HepG2 (cell line): ENCODE data around the gene TBC1D1. TPM values are rescaled to one million over a fixed set of nuclear protein-coding genes. Genes with fewer than 3 reads are reported as not detected.

Source experiments
- ATAC-seq: fragments of 200-7000 bp; cut with Tn5 transposase; 3 replicates; pipeline ENCODE4 v1.9.1; 2020; ENCODE audit warnings: mild to moderate bottlenecking, moderate library complexity
- BruUV-seq: library from RNA; stranded (reverse); fragments of 400-500 nt; replicated peaks from 2 replicates; lab custom pipeline; 2021; lab: Mats Ljungman, UMichigan
- CTCF ChIA-PET: fragments of 300-600 bp; formaldehyde crosslinking; extraction: SDS; loops from one replicate; lab custom pipeline; 2021; ENCODE audit warnings: low total read pairs, inconsistent platforms, low intra/inter-chr PET ratio; lab: Yijun Ruan, JAX
- POLR2A ChIA-PET: fragments of 350-600 bp; sonication (Branson Sonifier 250); formaldehyde crosslinking; loops from one replicate; lab custom pipeline; 2020; ENCODE audit warnings: antibody characterized with exemption, inconsistent platforms; lab: Yijun Ruan, JAX
- DNase-seq: peaks from one replicate; pipeline ENCODE4 v3.0.0-alpha.2; 2015; ENCODE audit warnings: low spot score
- FAIRE-seq: peaks from 3 replicates; lab custom pipeline; 2011; peaks lifted over from hg19 to GRCh38; lab: Jason Lieb, UNC
- H2AFZ ChIP-seq: one replicate; pipeline ENCODE4 v1.6.1; 2011; ENCODE audit warnings: low read length, inconsistent platforms
- H3K27ac ChIP-seq: fragments of 300-600 bp; 3 replicates; pipeline ENCODE4 v1.8.0; 2011; ENCODE audit warnings: mixed run types, mild to moderate bottlenecking, mixed read lengths, low read length, inconsistent platforms; ENCODE audit not compliant: insufficient read depth; ENCODE audit errors: extremely low read length
- H3K27me3 ChIP-seq, 2 experiments: fragments of 200-600 bp in 1 of 2; 2 replicates in 1 of 2; 3 replicates in 1 of 2; pipeline versions ENCODE4 v1.6.0 to v1.8.0; 2011; ENCODE audit warnings: low read length in 2 of 2, mild to moderate bottlenecking in 2 of 2, moderate library complexity in 2 of 2, inconsistent platforms in 1 of 2; ENCODE audit not compliant: insufficient read depth in 2 of 2, control insufficient read depth in 1 of 2
- H3K36me3 ChIP-seq, 2 experiments: fragments of 200-600 bp in 1 of 2; replicated peaks in 1 of 2; 2 replicates in 1 of 2; 3 replicates in 1 of 2; pipeline versions ENCODE4 v1.5.1 to v1.8.0; 2011; ENCODE audit warnings: low read length in 2 of 2, inconsistent platforms in 1 of 2; ENCODE audit not compliant: insufficient read depth in 2 of 2, control insufficient read depth in 1 of 2
- H3K4me1 ChIP-seq: 2 replicates; pipeline ENCODE4 v1.5.1; 2012; ENCODE audit warnings: low read length, inconsistent platforms; ENCODE audit not compliant: insufficient read depth
- H3K4me2 ChIP-seq: 2 replicates; pipeline ENCODE4 v1.6.0; 2011; ENCODE audit warnings: low read depth, low read length, inconsistent platforms
- H3K4me3 ChIP-seq, 3 experiments: fragments of 200-600 bp in 1 of 3; sonication (generic), shearing (Covaris generic) in 1 of 3; replicated peaks in 1 of 3; 2 replicates each; pipeline ENCODE4 v1.5.1; 2011 to 2016; ENCODE audit warnings: low read length in 3 of 3, inconsistent platforms in 2 of 3, low read depth in 2 of 3, mild to moderate bottlenecking in 2 of 3, control low read depth in 1 of 3, mixed read lengths in 1 of 3; ENCODE audit not compliant: insufficient read depth in 1 of 3
- H3K79me2 ChIP-seq: one replicate; pipeline ENCODE4 v1.6.1; 2011; ENCODE audit warnings: low read length, inconsistent platforms; ENCODE audit not compliant: insufficient read depth
- H3K9ac ChIP-seq: 2 replicates; pipeline ENCODE4 v1.6.0; 2011; ENCODE audit warnings: mild to moderate bottlenecking, low read depth, low read length, inconsistent platforms; ENCODE audit not compliant: insufficient read depth
- H3K9me3 ChIP-seq: 2 replicates; pipeline ENCODE4 v1.5.1; 2012; ENCODE audit warnings: mild to moderate bottlenecking, low read length
- H4K20me1 ChIP-seq: 2 replicates; pipeline ENCODE4 v1.6.0; 2011; ENCODE audit warnings: inconsistent platforms, mild to moderate bottlenecking, low read length, moderate library complexity; ENCODE audit not compliant: insufficient read depth
- ATF7-NPFF ChIP-seq: sonication (generic); formaldehyde crosslinking; IDR thresholded peaks from 2 replicates; pipeline ENCODE4 v1.8.1; 2023; ENCODE audit warnings: mild to moderate bottlenecking, low read depth, missing genetic modification reagents, moderate library complexity
- GATA4 ChIP-seq: sonication (generic); IDR thresholded peaks from 2 replicates; pipeline ENCODE4 v1.6.1; 2016; ENCODE audit warnings: antibody characterized with exemption, low read depth, borderline replicate concordance
- ZNF180 ChIP-seq: sonication (generic); formaldehyde crosslinking; IDR thresholded peaks from 2 replicates; pipeline ENCODE4 v1.4.0; 2020; ENCODE audit warnings: low read depth, missing genetic modification reagents, borderline replicate concordance
- ZNF687 ChIP-seq: sonication (generic); formaldehyde crosslinking; IDR thresholded peaks from 2 replicates; pipeline ENCODE4 v1.5.1; 2020; ENCODE audit warnings: mild to moderate bottlenecking, missing genetic modification reagents, moderate library complexity
- ZSCAN9 ChIP-seq: IDR thresholded peaks from 2 replicates; pipeline ENCODE4 v1.6.1; 2016; ENCODE audit warnings: borderline replicate concordance
- WGBS: methylation state at CpG from one replicate; pipeline ENCODE4 v1.1.6; 2017; ENCODE audit warnings: low lambda C conversion rate; 5-methylcytosine and 5-hydroxymethylcytosine counted together
- in situ Hi-C: cut with HindIII; loops from 2 replicates; pipeline ENCODE4 v1.10.0; 2017; ENCODE audit warnings: low pct_unique_long_range_greater_than_20kb; ENCODE audit not compliant: extremely low pct_ligation_motif_present
- intact Hi-C: fragments of 100-400 bp; cut with micrococcal nuclease; formaldehyde crosslinking; loops from one replicate; pipeline ENCODE4 v1.10.0; 2022; ENCODE audit not compliant: unreplicated experiment
- polyA plus RNA-seq, 8 experiments: library from polyadenylated mRNA; depleted of rRNA in 3 of 8; stranded (reverse) in 7 of 8; unstranded in 1 of 8; fragments of >200 nt; fragmentation: Illumina TruSeq in 4 of 8; extraction: Trizol in 4 of 8; gene quantifications; 2 replicates each; pipeline versions ENCODE4 v1.2.1 to v1.2.3, GENCODE V29; 2011 to 2016; ENCODE audit warnings: low read depth in 4 of 8, missing spikeins in 1 of 8, mixed read lengths in 1 of 8; ENCODE audit not compliant: insufficient read depth in 1 of 8
- total RNA-seq, 5 experiments: library from RNA; depleted of rRNA; stranded (reverse); fragments of >200 nt; fragmentation: Illumina TruSeq; extraction: Trizol; gene quantifications; 2 replicates each; pipeline ENCODE4 v1.2.3, GENCODE V29; 2016; ENCODE audit warnings: low read depth in 1 of 5

TBC1D1 gene
- total and polyA plus RNA-seq, 2 of the 13 experiments (the other 11 are each of a cell fraction or from before 2014, with no cell fraction given) = 37.3 to 62.8 TPM

- 100% methylated on average over 1 of the region's 9 CpGs for WGBS
- Histone ChIP-seq H3K4me3 (no peak overlapping the region), H3K36me3 (no peaks in the 10 kb centered on the region), H3K9ac (no peak overlapping the region), H3K27ac (no peak overlapping the region), H3K9me3 (no peaks in the 10 kb centered on the region), H3K27me3 (0 out of 5 replicates have a peak, but pooled peaks cover 0 to 7% of the 10 kb centered on the region in 2 experiments), H2AFZ (no peak overlapping the region), H3K4me1 (peaks cover 45% of the 10 kb centered on the region), H4K20me1 (no peaks in the 10 kb centered on the region), H3K79me2 (no peaks in the 10 kb centered on the region), H3K4me2 (no peak overlapping the region)
- intact Hi-C loops (no loop called here), in situ Hi-C loops (no loop called here)
- POLR2A ChIA-PET = no interaction called here
- no peak for ATAC-seq
- CTCF ChIA-PET = no interaction called here
- TF ChIP-seq ZNF687 (CRISPR knock-in tag) (peak; percentile 15; the same call in 1 of the 2 replicates), ZNF180 (CRISPR knock-in tag) (no peak)
- no peak for FAIRE-seq
- BruUV-seq = no TSS peak
- no peak for DNase-seq
These were observed 297.3 kb downstream of the TBC1D1 start for GRCh38 chr4:38188136-38188535.

GRCh38 chr4:38188631-38189101 lies 297.8 kb downstream of the TBC1D1 start:
- POLR2A ChIA-PET = no interaction called here
- H2AFZ ChIP-seq = no peak overlapping the region
- in situ Hi-C loops = no loop called here

More at GRCh38 chr4:38188631-38189101, 297.8 kb downstream of the TBC1D1 start:
- no peak for ATAC-seq
- Histone ChIP-seq H3K4me1 (peaks cover 48% of the 10 kb centered on the region), H4K20me1 (no peaks in the 10 kb centered on the region), H3K4me2 (no peak overlapping the region), H3K36me3 (no peaks in the 10 kb centered on the region), H3K4me3 (no peak overlapping the region), H3K79me2 (no peaks in the 10 kb centered on the region), H3K27me3 (peaks cover 0 to 7% of the 10 kb centered on the region in 2 experiments; a peak in 1 of 5 replicates), H3K9me3 (no peaks in the 10 kb centered on the region), H3K27ac (no peak overlapping the region), H3K9ac (no peak overlapping the region)
- no peak for DNase-seq
- TF ChIP-seq GATA4 = no peak
- no peak for TF ChIP-seq ATF7-NPFF (CRISPR knock-in tag)
- 0 out of 2 replicates have a peak, but pooled peaks have one; percentile 4 for TF ChIP-seq ZNF687 (CRISPR knock-in tag)
- TF ChIP-seq ZSCAN9 = no peak
- CTCF ChIA-PET = no interaction called here
- no peak for FAIRE-seq
- no CpG with 5 or more reads among the region's 12 CpGs for WGBS
- intact Hi-C loops = no loop called here
- BruUV-seq = no TSS peak
